SH-SY5Y (cell line): ENCODE data around the gene KIF17.

Source experiments
- GATA2 ChIP-seq: IDR thresholded peaks from 2 replicates; pipeline ENCODE4 v1.6.1; 2011; ENCODE audit warnings: mild to moderate bottlenecking, low read depth, low read length
- GATA3 ChIP-seq: IDR thresholded peaks from 2 replicates; pipeline ENCODE4 v1.6.1; 2011; ENCODE audit warnings: low read depth, mild to moderate bottlenecking, low read length, moderate library complexity

DNA sequence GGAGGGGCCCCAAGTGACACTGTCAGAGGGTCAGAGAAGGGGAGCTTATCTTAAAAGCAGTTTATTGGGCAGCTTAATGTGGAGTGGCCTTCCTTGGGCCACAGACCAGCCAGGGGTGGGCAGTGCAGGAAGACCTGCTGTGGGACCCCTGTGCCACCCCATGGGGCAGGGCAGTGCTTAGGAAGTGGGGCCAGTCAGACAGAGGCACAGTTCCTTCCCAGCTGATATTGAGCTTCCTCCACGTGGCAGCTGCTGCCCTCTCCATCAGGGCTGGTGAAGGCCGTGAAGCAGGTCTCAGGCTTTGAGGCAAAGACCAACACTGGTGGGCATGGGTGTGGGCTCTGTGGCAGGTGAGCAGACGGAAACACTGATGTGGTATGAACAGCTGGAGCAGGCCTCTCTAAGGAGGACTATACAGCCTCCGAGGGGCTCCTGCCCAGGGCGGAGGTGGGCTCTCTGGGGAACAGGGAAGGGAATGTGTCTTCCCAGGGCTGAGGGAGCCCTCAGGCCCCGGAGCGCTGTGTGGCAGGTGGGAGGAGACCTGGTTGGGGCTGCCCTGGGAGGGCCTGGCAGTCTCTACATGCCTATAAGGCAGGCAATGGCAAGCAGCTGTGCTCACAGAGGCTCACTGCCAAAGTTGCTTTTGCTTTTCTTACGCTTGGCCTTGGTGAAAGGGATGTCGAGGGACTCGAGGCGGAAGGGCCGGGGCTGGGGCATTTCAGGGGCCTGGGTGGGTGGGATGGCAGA lies 53.7 kb downstream of the KIF17 start:
- TF ChIP-seq GATA2 (no peak), GATA3 (no peak)
